Measurements from ENCODE around the gene ME3. TPM values are rescaled to one million over a fixed set of nuclear protein-coding genes. Genes with fewer than 3 reads are reported as not detected.

Gene ME3
- total and polyA plus RNA-seq, 2 donors (not counting 1 experiment from before 2014, with no cell fraction given): 1.3 TPM; not detected in 1

DNA sequence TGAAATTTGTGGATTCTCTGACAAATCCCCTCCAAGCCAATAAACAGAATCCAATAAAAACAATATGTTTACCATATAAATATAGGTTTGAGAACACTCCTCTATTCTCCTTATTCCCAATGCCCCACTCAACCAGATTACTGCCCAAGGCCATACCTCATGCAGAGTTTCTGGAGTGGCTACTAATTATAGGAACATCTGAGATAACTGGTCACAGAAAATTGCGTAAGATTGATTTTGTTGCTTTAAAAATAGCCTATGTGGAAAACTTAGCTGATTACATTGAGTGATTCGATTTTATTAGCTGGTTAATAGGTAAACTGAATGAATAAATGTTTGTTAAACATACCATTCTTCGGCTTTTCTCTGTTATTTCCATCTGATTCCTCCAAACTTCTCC is 48.0 kb downstream of the ME3 start:
- ATAC-seq (ENCODE audit: low read depth): no peak
- Mint-ChIP-seq H3K27me3 (no peaks in the 10 kb centered on the region), H3K27ac (no peak overlapping the region), H3K4me3 (no peak overlapping the region), H3K4me1 (no peaks in the 10 kb centered on the region), H3K9me3 (ENCODE audit: insufficient read depth) (peaks cover 2% of the 10 kb centered on the region)
- H3K27ac ChIP-seq (ENCODE audit: low read length in 2 of 2): no peak overlapping the region
- no peak overlapping the region for H3K4me3 ChIP-seq (ENCODE audit: control extremely low read depth in 1 of 5, extremely low read depth in 1 of 5, insufficient read depth in 1 of 5, low read depth in 2 of 5, low read length in 4 of 5)
- no peaks in the 10 kb centered on the region for H3K36me3 ChIP-seq (replicated peaks in 1 of 2; ENCODE audit: control extremely low read depth in 1 of 2, control insufficient read depth in 1 of 2, extremely low read depth in 1 of 2, insufficient read depth in 2 of 2, low read length in 1 of 2)
- WGBS (ENCODE audit: insufficient coverage): 60% methylated on average over 1 of the region's 3 CpGs
- no peaks in the 10 kb centered on the region for H4K20me1 ChIP-seq (ENCODE audit: control insufficient read depth, insufficient read depth, low read length, poor library complexity, severe bottlenecking)
- H3K9me3 ChIP-seq (ENCODE audit: control extremely low read depth in 1 of 3, control insufficient read depth in 2 of 3, insufficient read depth in 1 of 3, low read length in 2 of 3): no peaks in the 10 kb centered on the region
- H3K9ac ChIP-seq (ENCODE audit: low read length): no peak overlapping the region
- no peaks in the 10 kb centered on the region for H3K4me1 ChIP-seq (ENCODE audit: control insufficient read depth in 2 of 2, insufficient read depth in 2 of 2, low read length in 2 of 2)
- no peaks in the 10 kb centered on the region for H3K27me3 ChIP-seq (replicated peaks in 1 of 4; ENCODE audit: control extremely low read depth in 1 of 4, control insufficient read depth in 3 of 4, insufficient read depth in 4 of 4, low read length in 3 of 4)
- TF ChIP-seq EZH2 (IDR thresholded peaks at IDR 0.05; ENCODE audit: borderline replicate concordance, insufficient read depth, low read depth, low read length, poor library complexity, severe bottlenecking) (no peak), CTCF (IDR thresholded peaks at IDR 0.05) (no peak)
- H3K4me2 ChIP-seq (replicated peaks; ENCODE audit: low read depth, low read length, poor library complexity, severe bottlenecking): no peak overlapping the region
- CTCF ChIA-PET: no interaction called here
- H2AFZ ChIP-seq (ENCODE audit: insufficient read depth, low read depth, low read length, poor library complexity, severe bottlenecking): no peak overlapping the region
- no peak for DNase-seq
- no peaks in the 10 kb centered on the region for H3K79me2 ChIP-seq (ENCODE audit: control insufficient read depth, insufficient read depth, low read length)
- intact Hi-C loops (cut with micrococcal nuclease): no loop called here
- POLR2A ChIA-PET: no interaction called here

DNA sequence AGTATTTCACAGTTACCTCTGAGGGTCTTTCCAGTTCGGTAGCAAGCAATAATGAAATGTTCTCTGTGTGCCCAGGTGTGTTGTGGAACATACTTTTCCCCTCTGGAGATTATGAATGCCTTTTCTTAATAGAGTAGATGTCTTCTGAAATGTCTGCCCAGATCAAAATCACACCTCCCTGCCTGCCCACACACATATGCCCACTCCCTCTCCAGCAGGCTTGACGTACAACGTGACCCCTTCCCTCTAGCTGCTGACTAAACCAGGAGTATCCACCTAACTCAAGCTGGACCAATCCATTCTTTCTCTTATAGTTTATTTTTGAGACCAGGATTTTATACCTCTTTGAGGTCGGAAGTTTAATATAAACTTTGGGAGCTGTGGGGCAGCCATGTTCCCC is 48.7 kb downstream of the ME3 start:
- Histone ChIP-seq H3K9me3 (ENCODE audit: control extremely low read depth in 1 of 3, control insufficient read depth in 2 of 3, insufficient read depth in 1 of 3, low read length in 2 of 3) (peaks cover 0 to 3% (median 0%) of the 10 kb centered on the region in 3 donors), H3K9ac (ENCODE audit: low read length) (no peak overlapping the region), H3K27ac (ENCODE audit: low read length in 2 of 2) (no peak overlapping the region), H4K20me1 (ENCODE audit: control insufficient read depth, insufficient read depth, low read length, poor library complexity, severe bottlenecking) (no peaks in the 10 kb centered on the region), H3K79me2 (ENCODE audit: control insufficient read depth, insufficient read depth, low read length) (no peaks in the 10 kb centered on the region), H3K36me3 (replicated peaks in 1 of 2; ENCODE audit: control extremely low read depth in 1 of 2, control insufficient read depth in 1 of 2, extremely low read depth in 1 of 2, insufficient read depth in 2 of 2, low read length in 1 of 2) (no peaks in the 10 kb centered on the region), H3K4me1 (ENCODE audit: control insufficient read depth in 2 of 2, insufficient read depth in 2 of 2, low read length in 2 of 2) (no peaks in the 10 kb centered on the region), H3K27me3 (replicated peaks in 1 of 4; ENCODE audit: control extremely low read depth in 1 of 4, control insufficient read depth in 3 of 4, insufficient read depth in 4 of 4, low read length in 3 of 4) (no peaks in the 10 kb centered on the region), H3K4me2 (replicated peaks; ENCODE audit: low read depth, low read length, poor library complexity, severe bottlenecking) (no peak overlapping the region), H3K4me3 (ENCODE audit: control extremely low read depth in 1 of 5, extremely low read depth in 1 of 5, insufficient read depth in 1 of 5, low read depth in 2 of 5, low read length in 4 of 5) (no peak overlapping the region), H2AFZ (ENCODE audit: insufficient read depth, low read depth, low read length, poor library complexity, severe bottlenecking) (no peak overlapping the region)
- Mint-ChIP-seq H3K27ac (no peak overlapping the region), H3K4me3 (no peak overlapping the region), H3K9me3 (ENCODE audit: insufficient read depth) (peaks cover 3% of the 10 kb centered on the region), H3K27me3 (no peaks in the 10 kb centered on the region), H3K4me1 (no peaks in the 10 kb centered on the region)
- ATAC-seq (ENCODE audit: low read depth) (no peak), DNase-seq (no peak)
- ChIA-PET POLR2A (no interaction called here), CTCF (interaction anchor here (1.3 kb wide), 1 partner anchor 9 kb away, joined by 3 read pairs; no protein-coding TSS in a partner anchor)
- intact Hi-C loops (cut with micrococcal nuclease): no loop called here
- WGBS (ENCODE audit: insufficient coverage): no CpG with 5 or more reads among the region's 4 CpGs
- no peak for TF ChIP-seq CTCF (IDR thresholded peaks at IDR 0.05)
- TF ChIP-seq EZH2 (IDR thresholded peaks at IDR 0.05; ENCODE audit: borderline replicate concordance, insufficient read depth, low read depth, low read length, poor library complexity, severe bottlenecking): no peak
